GM20000 (cell line): ENCODE results near the gene GNLY.
"Not testable (repeated sequence)": the region's sequence is repeated elsewhere in the genome, so short reads cannot be mapped to it uniquely, and the experiment has no call there.

Experiments used
- DNase-seq: peaks from one replicate; pipeline ENCODE4 v3.0.0; 2012; ENCODE audit warnings: low spot score
- CTCF ChIP-seq: IDR thresholded peaks from 2 replicates; pipeline ENCODE4 v1.5.1; 2012; ENCODE audit warnings: mild to moderate bottlenecking, control low read depth; ENCODE audit errors: extremely low read depth, missing control alignments

The GNLY gene

DNA sequence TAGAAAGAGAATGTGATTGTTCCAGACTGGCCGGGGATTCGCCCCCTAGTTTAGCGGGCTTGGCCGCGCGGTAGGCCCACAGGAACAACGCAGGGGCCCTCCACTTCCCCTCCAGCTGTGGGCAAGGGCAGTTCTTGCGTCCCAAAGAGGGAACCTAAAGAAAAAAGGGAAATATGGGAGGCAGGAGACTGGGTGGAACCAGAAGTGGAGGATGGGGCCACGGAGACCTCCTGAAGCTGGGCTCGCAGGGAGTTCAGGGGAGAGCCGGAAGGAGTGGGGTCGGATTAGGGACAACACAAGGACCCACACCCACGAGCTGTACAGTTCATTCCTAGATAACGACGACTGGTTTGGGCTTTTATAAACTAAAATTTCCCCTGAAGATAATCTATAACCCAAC, 18.2 kb downstream of the GNLY start:
- no peak for TF ChIP-seq CTCF
- no peak for DNase-seq

- no peak for DNase-seq
- TF ChIP-seq CTCF, result no peak
Observed at GRCh38 chr2:85712849-85713612, 18.9 kb downstream of the GNLY start.

DNA sequence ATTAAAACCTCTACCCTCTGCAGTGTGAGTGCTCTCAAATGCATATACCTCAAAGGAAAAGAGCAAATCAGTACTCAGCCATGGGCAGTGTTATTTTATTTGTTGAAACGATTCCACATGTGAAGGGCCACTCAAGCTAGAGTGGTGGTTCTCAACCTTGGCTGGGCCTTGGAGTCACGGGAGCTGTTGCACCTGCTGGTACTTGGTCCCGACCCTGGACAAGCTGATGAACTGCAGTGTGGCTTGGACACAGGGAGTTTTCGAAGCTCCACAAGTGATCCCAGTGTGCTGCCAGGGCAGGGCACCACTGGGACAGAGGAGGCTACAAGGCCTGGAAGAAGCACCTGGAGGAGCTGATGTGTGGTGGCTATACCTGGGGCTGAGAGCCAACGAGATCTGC, 19.7 kb downstream of the GNLY start:
- no peak for TF ChIP-seq CTCF

GRCh38 chr2:85714421-85714820, 20.3 kb downstream of the GNLY start:
- not testable (repeated sequence) for DNase-seq

More for the DNA sequence above, 19.7 kb downstream of the GNLY start:
- DNase-seq, result no peak

DNA sequence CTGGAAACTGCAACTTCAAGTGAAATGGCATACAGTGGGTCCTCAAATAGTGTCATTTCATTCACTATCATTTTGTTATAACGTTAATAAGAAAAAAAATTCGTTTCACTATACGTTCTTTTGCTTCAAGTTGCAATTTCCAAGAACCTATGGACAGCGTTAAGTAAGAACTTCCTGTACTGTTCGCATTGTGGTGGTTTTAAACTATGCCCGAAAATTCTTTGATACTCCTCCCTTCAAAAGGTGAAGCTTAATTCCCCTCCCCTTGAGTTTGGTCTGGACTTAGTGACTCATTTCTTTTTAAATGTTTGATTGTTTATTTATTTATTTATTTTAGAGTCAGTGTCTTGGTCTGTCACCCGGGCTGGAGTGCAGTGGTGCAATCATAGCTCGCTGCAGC, 20.7 kb downstream of the GNLY start:
- DNase-seq, result no peak

GRCh38 chr2:85716346-85716914, 22.3 kb downstream of the GNLY start:
- TF ChIP-seq CTCF, result no peak
- DNase-seq, result no peak

More for the DNA sequence above, 20.7 kb downstream of the GNLY start:
- TF ChIP-seq CTCF, result no peak

- no peak for DNase-seq
- TF ChIP-seq CTCF, result no peak
Observed at GRCh38 chr2:85717308-85718008, 23.3 kb downstream of the GNLY start.
